H1 (cell line): ENCODE measurements around the gene DPYD. TPM values are rescaled to one million over a fixed set of nuclear protein-coding genes. Genes with fewer than 3 reads are reported as not detected.

Experiments used
- HDAC2 ChIP-seq, 2 experiments: fragments of 300-600 bp in 1 of 2; sonication (generic) in 1 of 2; IDR thresholded peaks; 2 replicates each; pipeline ENCODE4 v1.6.1; 2011 to 2012; ENCODE audit warnings: low read depth in 2 of 2, low read length in 2 of 2, mild to moderate bottlenecking in 2 of 2, moderate library complexity in 2 of 2, borderline replicate concordance in 1 of 2, inconsistent platforms in 1 of 2
- SIRT6 ChIP-seq: IDR thresholded peaks from one replicate; pipeline ENCODE4 v1.7.1; 2012; ENCODE audit warnings: low read length, inconsistent platforms
- USF2 ChIP-seq: IDR thresholded peaks from 2 replicates; pipeline ENCODE4 v1.6.1; 2011; ENCODE audit warnings: low read length, improper control_type of control experiment
- polyA plus RNA-seq, 7 experiments: library from polyadenylated mRNA; depleted of rRNA in 3 of 7; stranded (reverse) in 5 of 7; unstranded in 2 of 7; fragments of >200 nt in 5 of 7; fragments of 200-250 nt in 2 of 7; gene quantifications; 1 replicate in 5 of 7; 2 replicates in 1 of 7; 4 replicates in 1 of 7; pipeline versions ENCODE4 v1.2.1 to v1.2.3, GENCODE V29; 2011 to 2013; ENCODE audit warnings: missing spikeins in 2 of 7, mixed read lengths in 2 of 7
- total RNA-seq: library from RNA; stranded (reverse); fragmentation: NEBNext Ultra II Directional; extraction: Animal tissue kit (Norgen Biotek cat#: 25700); gene quantifications from 2 replicates; pipeline ENCODE4 v1.2.1, GENCODE V29; 2021

Gene DPYD
- total and polyA plus RNA-seq, 2 of the 8 experiments (the other 6 are each of a cell fraction or from before 2014, with no cell fraction given), result 0.29 to 0.73 TPM

GRCh38 chr1:97457446-97458089 is 463.3 kb downstream of the DPYD start (continued):
- TF ChIP-seq HDAC2 (IDR thresholded peaks at IDR 0.05; ENCODE audit: borderline replicate concordance in 1 of 2, low read depth in 2 of 2, low read length in 2 of 2), result no peak
- no peak for TF ChIP-seq USF2
- TF ChIP-seq SIRT6, result no peak
